ENCODE results near the gene IMMP1L.

IMMP1L gene

GRCh38 chr11:31419669-31420068 is 89.8 kb downstream of the IMMP1L start:
- no peak for TF ChIP-seq CTCF (IDR thresholded peaks at IDR 0.05; ENCODE audit: low read depth, low read length)
- H3K4me3 ChIP-seq (ENCODE audit: low read depth, low read length) = no peak overlapping the region

- TF ChIP-seq CTCF (IDR thresholded peaks at IDR 0.05; ENCODE audit: low read depth, low read length) = no peak
- H3K4me3 ChIP-seq (ENCODE audit: low read depth, low read length) = no peak overlapping the region
These were observed 90.3 kb downstream of the IMMP1L start for GRCh38 chr11:31419138-31419537.

GRCh38 chr11:31417816-31418215 is 91.6 kb downstream of the IMMP1L start:
- TF ChIP-seq CTCF (IDR thresholded peaks at IDR 0.05; ENCODE audit: low read depth, low read length) = no peak
- H3K4me3 ChIP-seq (ENCODE audit: low read depth, low read length) = no peak overlapping the region

- H3K4me3 ChIP-seq (ENCODE audit: low read depth, low read length) = no peak overlapping the region
- no peak for TF ChIP-seq CTCF (IDR thresholded peaks at IDR 0.05; ENCODE audit: low read depth, low read length)
These were observed 92.1 kb downstream of the IMMP1L start for GRCh38 chr11:31417357-31417756.

- H3K4me3 ChIP-seq (ENCODE audit: low read depth, low read length) = no peak overlapping the region
- TF ChIP-seq CTCF (IDR thresholded peaks at IDR 0.05; ENCODE audit: low read depth, low read length) = no peak
These were observed 94.0 kb downstream of the IMMP1L start for GRCh38 chr11:31415435-31415834.

- no peak overlapping the region for H3K4me3 ChIP-seq (ENCODE audit: low read depth, low read length)
- TF ChIP-seq CTCF (IDR thresholded peaks at IDR 0.05; ENCODE audit: low read depth, low read length) = no peak
These were observed 95.1 kb downstream of the IMMP1L start for GRCh38 chr11:31414338-31414737.

- no peak overlapping the region for H3K4me3 ChIP-seq (ENCODE audit: low read depth, low read length)
- no peak for TF ChIP-seq CTCF (IDR thresholded peaks at IDR 0.05; ENCODE audit: low read depth, low read length)
These were observed 96.5 kb downstream of the IMMP1L start for GRCh38 chr11:31412946-31413345.

All from WI38 (cell line).